ENCODE data around the gene TPR. TPM values are rescaled to one million over a fixed set of nuclear protein-coding genes. Genes with fewer than 3 reads are reported as not detected.

The TPR gene
- total and polyA plus RNA-seq, 9 donors, result 49.8 to 73.8 (median 57.9) TPM

Other genes with a start within 250 kb of the TPR start
- 0.18 TPM for gene PRG4, start 79.0 kb downstream of the TPR start, total RNA-seq
- gene PRG4, start 79.0 kb downstream of the TPR start, polyA plus RNA-seq (ENCODE audit: insufficient read depth in 1 of 8, insufficient read length in 8 of 8, low replicate concordance in 1 of 8), result 1 to 10 TPM in 1 of 8 donors, under 1 TPM in 7; 0.14 to 1.0 (median 0.56) TPM
- gene ODR4, start 585 bp upstream of the TPR start, total RNA-seq, result 21.2 TPM
- gene ODR4, start 585 bp upstream of the TPR start, polyA plus RNA-seq (ENCODE audit: insufficient read depth in 1 of 8, insufficient read length in 8 of 8, low replicate concordance in 1 of 8), result 10 to 100 TPM; 11.9 to 18.7 (median 13.8) TPM
- gene PDC, start 85.9 kb upstream of the TPR start, total RNA-seq, result not detected
- under 1 TPM in 6 of 8 donors, not detected in 2; 0.09 to 0.55 (median 0.18) TPM for gene PDC, start 85.9 kb upstream of the TPR start, polyA plus RNA-seq (ENCODE audit: insufficient read depth in 1 of 8, insufficient read length in 8 of 8, low replicate concordance in 1 of 8)